CD8-positive, alpha-beta memory T cell (primary cell): Measurements from ENCODE around the gene F10. TPM values are rescaled to one million over a fixed set of nuclear protein-coding genes. Genes with fewer than 3 reads are reported as not detected.

Source experiments
- CTCF ChIA-PET: fragments of 350-600 bp; sonication (Branson Sonifier 250); formaldehyde crosslinking; loops from one replicate; lab custom pipeline; 2021; ENCODE audit warnings: antibody characterized with exemption; lab: Charles Lee
- POLR2A ChIA-PET: fragments of 350-600 bp; sonication (Branson Sonifier 250); formaldehyde crosslinking; loops from one replicate; lab custom pipeline; 2021; ENCODE audit warnings: antibody characterized with exemption; lab: Charles Lee
- DNase-seq, 5 donors: peaks; one replicate each; pipeline versions ENCODE4 v3.0.0 to v3.0.0-alpha.2; 2020 to 2022; ENCODE audit warnings: mixed read lengths in 1 of 5
- H3K27ac ChIP-seq: one replicate; pipeline ENCODE4 v1.7.0; 2013; ENCODE audit warnings: low read depth, mild to moderate bottlenecking, low read length, moderate library complexity
- H3K27me3 ChIP-seq: 2 replicates; pipeline ENCODE4 v1.7.0; 2013; ENCODE audit warnings: low read length, mild to moderate bottlenecking; ENCODE audit not compliant: insufficient read depth, poor library complexity, severe bottlenecking
- H3K36me3 ChIP-seq: 2 replicates; pipeline ENCODE4 v1.7.0; 2013; ENCODE audit warnings: mild to moderate bottlenecking, low read length, moderate library complexity; ENCODE audit not compliant: insufficient read depth
- H3K4me1 ChIP-seq: 2 replicates; pipeline ENCODE4 v1.7.0; 2013; ENCODE audit warnings: mild to moderate bottlenecking, low read length, moderate library complexity; ENCODE audit not compliant: insufficient read depth
- H3K4me3 ChIP-seq: 2 replicates; pipeline ENCODE4 v1.7.0; 2013; ENCODE audit warnings: mild to moderate bottlenecking, low read length
- H3K9me3 ChIP-seq: 2 replicates; pipeline ENCODE4 v1.7.0; 2013; ENCODE audit warnings: mild to moderate bottlenecking, low read length
- H3K27ac Mint-ChIP-seq, 8 donors: one replicate each; pipeline ENCODE4 v1.8.0; 2020 to 2021; ENCODE audit warnings: mixed read lengths in 8 of 8, mild to moderate bottlenecking in 6 of 8, inconsistent platforms in 3 of 8, moderate library complexity in 3 of 8
- H3K27me3 Mint-ChIP-seq, 2 donors: one replicate each; pipeline ENCODE4 v1.8.0; 2020 to 2021; ENCODE audit warnings: mixed read lengths in 2 of 2, mild to moderate bottlenecking in 1 of 2, moderate library complexity in 1 of 2
- H3K36me3 Mint-ChIP-seq, 3 donors: one replicate each; pipeline ENCODE4 v1.8.0; 2020 to 2021; ENCODE audit warnings: mixed read lengths in 3 of 3, inconsistent platforms in 1 of 3, mild to moderate bottlenecking in 1 of 3
- H3K4me1 Mint-ChIP-seq, 3 donors: one replicate each; pipeline ENCODE4 v1.8.0; 2020 to 2021; ENCODE audit warnings: mixed read lengths in 3 of 3, inconsistent platforms in 1 of 3, mild to moderate bottlenecking in 1 of 3
- H3K4me3 Mint-ChIP-seq, 7 donors: one replicate each; pipeline ENCODE4 v1.8.0; 2020 to 2021; ENCODE audit warnings: mixed read lengths in 7 of 7, mild to moderate bottlenecking in 6 of 7, moderate library complexity in 4 of 7, inconsistent platforms in 2 of 7
- H3K9me3 Mint-ChIP-seq, 5 donors: one replicate each; pipeline ENCODE4 v1.8.0; 2020 to 2022; ENCODE audit warnings: mixed read lengths in 5 of 5, mild to moderate bottlenecking in 3 of 5, moderate library complexity in 2 of 5, inconsistent platforms in 1 of 5
- polyA plus RNA-seq: library from polyadenylated mRNA; unstranded; fragments of 300-500 nt; fragmentation: Illumina TruSeq; gene quantifications from one replicate; pipeline ENCODE4 v1.2.3, GENCODE V29; 2021
- total RNA-seq, 2 experiments: library from RNA; stranded (reverse); gene quantifications; one replicate each; pipeline ENCODE4 v1.2.3, GENCODE V29; 2021

F10 gene
- total and polyA plus RNA-seq, 3 experiments from 2014 or later: not detected

- Histone ChIP-seq H3K36me3 (no peaks in the 10 kb centered on the region), H3K27me3 (no peaks in the 10 kb centered on the region), H3K4me3 (no peak overlapping the region), H3K27ac (no peak overlapping the region), H3K4me1 (no peaks in the 10 kb centered on the region), H3K9me3 (no peaks in the 10 kb centered on the region)
- peaks cover 0 to 15% (median 2%) of the 10 kb centered on the region in 3 donors for H3K36me3 Mint-ChIP-seq
- H3K27ac Mint-ChIP-seq: peak overlapping the region in 1 of 8 donors; percentile 21
- no peaks in the 10 kb centered on the region for H3K4me1 Mint-ChIP-seq
- H3K27me3 Mint-ChIP-seq: no peaks in the 10 kb centered on the region
- DNase-seq: peak in 1 of 5 donors; percentile 23
- H3K9me3 Mint-ChIP-seq: no peaks in the 10 kb centered on the region
- ChIA-PET POLR2A (no interaction called here), CTCF (no interaction called here)
- H3K4me3 Mint-ChIP-seq: no peak overlapping the region
Measured at GRCh38 chr13:113083402-113084061, 39.1 kb upstream of the F10 start.

- Mint-ChIP-seq H3K36me3 (peaks cover 0 to 18% (median 4%) of the 10 kb centered on the region in 3 donors), H3K4me3 (no peak overlapping the region), H3K4me1 (no peaks in the 10 kb centered on the region), H3K9me3 (no peaks in the 10 kb centered on the region), H3K27ac (peak overlapping the region in 2 of 8 donors; percentile 40 to 64), H3K27me3 (no peaks in the 10 kb centered on the region)
- peak in 1 of 5 donors; percentile 32 for DNase-seq
- Histone ChIP-seq H3K36me3 (no peaks in the 10 kb centered on the region), H3K9me3 (no peaks in the 10 kb centered on the region), H3K27ac (no peak overlapping the region), H3K27me3 (no peaks in the 10 kb centered on the region), H3K4me1 (no peaks in the 10 kb centered on the region), H3K4me3 (no peak overlapping the region)
- POLR2A ChIA-PET: no interaction called here
- CTCF ChIA-PET: no interaction called here
Measured at GRCh38 chr13:113084094-113084942, 38.3 kb upstream of the F10 start.

GRCh38 chr13:113084943-113085540 is 37.6 kb upstream of the F10 start:
- Histone ChIP-seq H3K9me3 (no peaks in the 10 kb centered on the region), H3K4me1 (no peaks in the 10 kb centered on the region), H3K27me3 (no peaks in the 10 kb centered on the region), H3K27ac (no peak overlapping the region), H3K4me3 (no peak overlapping the region), H3K36me3 (no peaks in the 10 kb centered on the region)
- Mint-ChIP-seq H3K36me3 (peaks cover 0 to 23% (median 4%) of the 10 kb centered on the region in 3 donors), H3K4me1 (no peaks in the 10 kb centered on the region), H3K27ac (no peak overlapping the region), H3K27me3 (no peaks in the 10 kb centered on the region), H3K9me3 (no peaks in the 10 kb centered on the region), H3K4me3 (no peak overlapping the region)
- ChIA-PET POLR2A (no interaction called here), CTCF (no interaction called here)
- peak in 1 of 5 donors; percentile 30 for DNase-seq

GRCh38 chr13:113086031-113086750 is 36.4 kb upstream of the F10 start:
- no peaks in the 10 kb centered on the region for H3K36me3 ChIP-seq
- H3K4me1 ChIP-seq: no peaks in the 10 kb centered on the region
- H3K27ac ChIP-seq: no peak overlapping the region
- H3K4me3 Mint-ChIP-seq: no peak overlapping the region
- no peaks in the 10 kb centered on the region for H3K9me3 Mint-ChIP-seq
- H3K4me1 Mint-ChIP-seq: no peaks in the 10 kb centered on the region
- DNase-seq: peak in 1 of 5 donors; percentile 39
- H3K4me3 ChIP-seq: no peak overlapping the region
- H3K9me3 ChIP-seq: no peaks in the 10 kb centered on the region
- H3K27me3 ChIP-seq: no peaks in the 10 kb centered on the region
- CTCF ChIA-PET: interaction anchor here (0.9 to 1.4 kb wide), 2 partner anchors 13 to 101 kb away, joined by 3 read pairs; no protein-coding TSS in a partner anchor
- peaks cover 0 to 26% (median 4%) of the 10 kb centered on the region in 3 donors for H3K36me3 Mint-ChIP-seq
- POLR2A ChIA-PET: interaction anchor here (0.6 kb wide), 1 partner anchor 212 kb away, joined by 4 read pairs; no protein-coding TSS in a partner anchor
- H3K27me3 Mint-ChIP-seq: no peaks in the 10 kb centered on the region
- peak overlapping the region in 2 of 8 donors; percentile 60 to 65 for H3K27ac Mint-ChIP-seq

GRCh38 chr13:113086991-113087922 is 35.3 kb upstream of the F10 start:
- Mint-ChIP-seq H3K36me3 (peaks cover 0 to 25% (median 4%) of the 10 kb centered on the region in 3 donors), H3K27me3 (no peaks in the 10 kb centered on the region), H3K9me3 (no peaks in the 10 kb centered on the region), H3K27ac (peak overlapping the region in 1 of 8 donors; percentile 33), H3K4me3 (no peak overlapping the region), H3K4me1 (no peaks in the 10 kb centered on the region)
- DNase-seq: peak in 1 of 5 donors; percentile 26
- Histone ChIP-seq H3K36me3 (no peaks in the 10 kb centered on the region), H3K27me3 (no peaks in the 10 kb centered on the region), H3K27ac (no peak overlapping the region), H3K4me1 (no peaks in the 10 kb centered on the region), H3K9me3 (no peaks in the 10 kb centered on the region), H3K4me3 (no peak overlapping the region)
- ChIA-PET CTCF (interaction anchor here (0.9 to 1.4 kb wide), 2 partner anchors 12 to 100 kb away, joined by 3 read pairs; no protein-coding TSS in a partner anchor), POLR2A (no interaction called here)

GRCh38 chr13:113087923-113088690 is 34.5 kb upstream of the F10 start:
- CTCF ChIA-PET: interaction anchor here (0.7 kb wide), 1 partner anchor 56 kb away, joined by 3 read pairs; no protein-coding TSS in a partner anchor
- no peak overlapping the region for H3K4me3 Mint-ChIP-seq
- no peaks in the 10 kb centered on the region for H3K4me1 Mint-ChIP-seq
- no peaks in the 10 kb centered on the region for H3K4me1 ChIP-seq
- H3K4me3 ChIP-seq: no peak overlapping the region
- H3K36me3 ChIP-seq: no peaks in the 10 kb centered on the region
- DNase-seq: peak in 1 of 5 donors; percentile 16
- peaks cover 0 to 25% (median 4%) of the 10 kb centered on the region in 3 donors for H3K36me3 Mint-ChIP-seq
- H3K27me3 ChIP-seq: no peaks in the 10 kb centered on the region
- no peaks in the 10 kb centered on the region for H3K27me3 Mint-ChIP-seq
- H3K9me3 ChIP-seq: no peaks in the 10 kb centered on the region
- H3K27ac ChIP-seq: no peak overlapping the region
- POLR2A ChIA-PET: no interaction called here
- peak overlapping the region in 1 of 8 donors; percentile 33 for H3K27ac Mint-ChIP-seq
- H3K9me3 Mint-ChIP-seq: no peaks in the 10 kb centered on the region
